ENCODE results near the gene MRPL19. TPM values are rescaled to one million over a fixed set of nuclear protein-coding genes. Genes with fewer than 3 reads are reported as not detected.
A peak's percentile ranks its signal among the peaks of the same experiment; 100 is the strongest.
"Not testable (repeated sequence)": the region's sequence is repeated elsewhere in the genome, so short reads cannot be mapped to it uniquely, and the experiment has no call there.

MRPL19 gene
- total and polyA plus RNA-seq, 12 donors, result 12.2 to 70.7 (median 63.6) TPM

DNA sequence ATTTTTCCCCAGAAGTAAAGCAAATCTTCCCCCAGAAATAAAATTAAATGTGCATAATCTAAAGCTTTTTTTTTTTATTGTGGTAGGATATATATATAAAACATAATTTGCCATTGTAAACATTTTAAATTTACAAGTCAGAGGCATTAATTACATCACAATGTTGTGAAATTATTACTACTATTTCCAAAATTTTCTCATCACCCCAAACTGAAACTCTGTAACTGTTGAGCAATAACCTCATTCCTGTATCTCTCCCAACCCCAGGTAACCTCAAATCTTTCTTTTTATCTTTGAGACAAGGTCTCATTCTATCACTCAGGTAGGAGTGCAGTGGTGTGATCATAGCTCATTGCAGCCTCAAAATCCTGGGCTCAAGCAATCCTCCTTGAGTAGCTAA lies 11.2 kb downstream of the MRPL19 start:
- no peaks in the 10 kb centered on the region for H3K27me3 ChIP-seq
- H3K4me3 ChIP-seq, result no peak overlapping the region
- no peak for DNase-seq
- peaks cover 0 to 22% (median 0%) of the 10 kb centered on the region in 11 donors for H3K9me3 ChIP-seq
- intact Hi-C loops (cut with DNase I), result no loop called here
- ATAC-seq, result no peak
- TF ChIP-seq, protein P1, sequence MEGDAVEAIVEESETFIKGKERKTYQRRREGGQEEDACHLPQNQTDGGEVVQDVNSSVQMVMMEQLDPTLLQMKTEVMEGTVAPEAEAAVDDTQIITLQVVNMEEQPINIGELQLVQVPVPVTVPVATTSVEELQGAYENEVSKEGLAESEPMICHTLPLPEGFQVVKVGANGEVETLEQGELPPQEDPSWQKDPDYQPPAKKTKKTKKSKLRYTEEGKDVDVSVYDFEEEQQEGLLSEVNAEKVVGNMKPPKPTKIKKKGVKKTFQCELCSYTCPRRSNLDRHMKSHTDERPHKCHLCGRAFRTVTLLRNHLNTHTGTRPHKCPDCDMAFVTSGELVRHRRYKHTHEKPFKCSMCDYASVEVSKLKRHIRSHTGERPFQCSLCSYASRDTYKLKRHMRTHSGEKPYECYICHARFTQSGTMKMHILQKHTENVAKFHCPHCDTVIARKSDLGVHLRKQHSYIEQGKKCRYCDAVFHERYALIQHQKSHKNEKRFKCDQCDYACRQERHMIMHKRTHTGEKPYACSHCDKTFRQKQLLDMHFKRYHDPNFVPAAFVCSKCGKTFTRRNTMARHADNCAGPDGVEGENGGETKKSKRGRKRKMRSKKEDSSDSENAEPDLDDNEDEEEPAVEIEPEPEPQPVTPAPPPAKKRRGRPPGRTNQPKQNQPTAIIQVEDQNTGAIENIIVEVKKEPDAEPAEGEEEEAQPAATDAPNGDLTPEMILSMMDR (IDR thresholded peaks at IDR 0.05), result no peak
- no peak overlapping the region for H3K27ac ChIP-seq
- no peaks in the 10 kb centered on the region for H3K4me1 ChIP-seq
- peaks cover 0 to 100% (median 52%) of the 10 kb centered on the region in 9 donors for H3K36me3 ChIP-seq

DNA sequence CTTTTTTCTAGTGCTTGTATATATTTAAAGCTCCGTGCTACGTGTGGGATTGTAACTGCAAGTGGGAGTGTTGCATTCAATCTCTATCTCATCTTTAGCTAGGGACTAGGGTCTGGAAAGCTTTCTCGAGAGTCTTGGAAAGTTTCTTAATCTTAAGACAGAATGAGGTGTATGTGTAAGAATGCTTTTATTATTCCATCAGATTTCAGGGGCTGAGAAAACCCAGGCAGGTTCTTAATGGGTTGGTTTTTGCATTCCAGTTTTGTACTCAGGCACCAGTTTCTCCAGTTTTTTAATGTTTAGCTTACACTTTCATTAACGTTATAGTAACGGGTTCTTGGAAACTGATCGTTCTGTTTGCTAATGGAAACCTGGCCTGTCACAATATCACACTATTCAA lies 20.3 kb downstream of the MRPL19 start:
- no peak overlapping the region for H3K4me3 ChIP-seq
- no peak for ATAC-seq
- H3K27me3 ChIP-seq, result no peaks in the 10 kb centered on the region
- no peak for DNase-seq
- TF ChIP-seq, protein P1 (IDR thresholded peaks at IDR 0.05), result no peak
- 86% methylated on average over 6 of the region's 6 CpGs for WGBS, 2 donors
- intact Hi-C loops (cut with DNase I), result no loop called here
- H3K36me3 ChIP-seq, result peaks cover 0 to 92% (median 39%) of the 10 kb centered on the region in 9 donors
- no peaks in the 10 kb centered on the region for H3K4me1 ChIP-seq
- H3K27ac ChIP-seq, result no peak overlapping the region
- no peaks in the 10 kb centered on the region for H3K9me3 ChIP-seq

DNA sequence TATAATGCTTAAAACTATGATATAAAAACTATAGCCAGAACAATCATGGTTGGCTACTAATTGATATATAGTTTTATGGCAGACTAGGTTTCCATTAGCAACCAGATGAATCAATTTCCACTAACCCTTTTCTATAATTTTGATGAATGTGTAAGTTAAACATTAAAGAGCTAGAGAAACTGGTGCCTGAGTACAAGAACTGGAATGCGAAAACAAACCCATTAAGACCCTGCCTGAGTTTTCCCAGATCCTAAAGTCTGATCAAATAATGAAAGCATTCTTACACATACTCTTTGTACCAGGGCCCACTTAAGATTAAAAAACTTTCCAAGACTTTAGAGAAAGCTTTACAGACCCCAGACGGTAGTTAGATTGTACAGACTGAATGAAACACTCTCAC lies 21.3 kb downstream of the MRPL19 start:
- ATAC-seq (no peak), DNase-seq (no peak)
- Histone ChIP-seq H3K36me3 (peaks cover 0 to 90% (median 39%) of the 10 kb centered on the region in 9 donors), H3K27ac (no peak overlapping the region), H3K4me1 (no peaks in the 10 kb centered on the region), H3K9me3 (no peaks in the 10 kb centered on the region), H3K27me3 (no peaks in the 10 kb centered on the region), H3K4me3 (no peak overlapping the region)
- intact Hi-C loops (cut with DNase I), result no loop called here
- 84 to 93% methylated on average over 2 of the region's 2 CpGs for WGBS, 2 donors
- TF ChIP-seq, protein P1 (IDR thresholded peaks at IDR 0.05), result no peak

DNA sequence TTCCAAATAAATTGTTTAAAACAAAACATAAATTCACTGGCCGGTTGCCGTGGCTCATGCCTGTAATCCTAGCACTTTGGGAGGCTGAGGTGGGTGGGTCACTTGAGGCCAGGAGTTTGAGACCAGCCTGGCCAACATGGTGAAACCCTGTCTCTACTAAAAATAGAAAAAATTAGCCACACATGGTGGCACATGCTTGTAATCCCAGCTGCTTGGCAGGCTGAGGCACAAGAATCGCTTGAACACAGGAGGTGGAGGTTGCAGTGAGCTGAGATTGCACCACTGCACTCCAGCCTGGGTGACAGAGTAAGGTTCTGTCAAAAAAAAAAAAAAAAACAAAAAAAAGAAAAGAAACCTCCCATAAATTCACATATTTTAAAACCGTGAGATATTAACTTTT lies 28.8 kb downstream of the MRPL19 start:
- H3K27me3 ChIP-seq, H3K9me3 ChIP-seq, H3K4me3 ChIP-seq, H3K27ac ChIP-seq: not testable (repeated sequence)
- DNase-seq (peak in 1 of 2 donors; percentile 12), ATAC-seq (peak in 5 of 8 donors; percentile 18 to 74 (median 65))
- Histone ChIP-seq H3K4me1 (peaks cover 0 to 23% (median 4%) of the 10 kb centered on the region in 9 donors), H3K36me3 (peaks cover 0 to 58% (median 12%) of the 10 kb centered on the region in 9 donors)
- WGBS, 2 donors, result 69 to 81% methylated on average over 4 of the region's 4 CpGs
- intact Hi-C loops (cut with DNase I), result loop anchor here in 2 of 10 donors (5.0 kb wide), 1 partner anchor 33 kb away; no protein-coding TSS in a partner anchor

DNA sequence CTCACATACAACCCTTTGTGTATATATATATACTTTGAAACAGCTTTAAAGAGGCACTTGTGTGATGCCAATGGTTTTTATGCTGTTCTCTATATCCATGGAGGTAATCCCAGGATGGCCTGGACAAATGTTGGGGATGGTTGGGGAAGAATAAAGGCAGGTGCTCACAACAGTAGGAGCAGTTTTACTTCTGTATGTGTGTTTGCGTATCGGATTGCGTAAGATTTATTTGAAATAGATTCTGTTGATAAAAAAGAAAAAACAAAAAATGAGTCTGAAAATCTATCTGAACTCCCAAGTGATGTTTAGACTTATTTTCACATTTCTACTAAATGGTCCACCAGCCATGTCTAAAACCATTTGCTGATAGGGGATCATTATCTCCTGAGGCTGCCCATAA lies 29.3 kb downstream of the MRPL19 start:
- TF ChIP-seq, protein P1 (IDR thresholded peaks at IDR 0.05), result no peak
- Histone ChIP-seq H3K4me1 (peaks cover 0 to 23% (median 4%) of the 10 kb centered on the region in 9 donors), H3K27me3 (no peaks in the 10 kb centered on the region), H3K36me3 (peaks cover 0 to 58% (median 12%) of the 10 kb centered on the region in 9 donors), H3K4me3 (no peak overlapping the region), H3K9me3 (no peaks in the 10 kb centered on the region), H3K27ac (no peak overlapping the region)
- ATAC-seq (no peak), DNase-seq (no peak)
- 95 to 100% methylated on average over 3 of the region's 3 CpGs for WGBS, 2 donors
- intact Hi-C loops (cut with DNase I), result loop anchor here in 5 of 10 donors (2.0 to 5.0 kb wide), 2 partner anchors 34 to 35 kb away; no protein-coding TSS in a partner anchor

Measured in heart right ventricle (tissue), 16 donors.